ENCODE data around the gene ADAM29. TPM values are rescaled to one million over a fixed set of nuclear protein-coding genes. Genes with fewer than 3 reads are reported as not detected.

The ADAM29 gene
- total RNA-seq, 1 donor from 2014 or later, result not detected

DNA sequence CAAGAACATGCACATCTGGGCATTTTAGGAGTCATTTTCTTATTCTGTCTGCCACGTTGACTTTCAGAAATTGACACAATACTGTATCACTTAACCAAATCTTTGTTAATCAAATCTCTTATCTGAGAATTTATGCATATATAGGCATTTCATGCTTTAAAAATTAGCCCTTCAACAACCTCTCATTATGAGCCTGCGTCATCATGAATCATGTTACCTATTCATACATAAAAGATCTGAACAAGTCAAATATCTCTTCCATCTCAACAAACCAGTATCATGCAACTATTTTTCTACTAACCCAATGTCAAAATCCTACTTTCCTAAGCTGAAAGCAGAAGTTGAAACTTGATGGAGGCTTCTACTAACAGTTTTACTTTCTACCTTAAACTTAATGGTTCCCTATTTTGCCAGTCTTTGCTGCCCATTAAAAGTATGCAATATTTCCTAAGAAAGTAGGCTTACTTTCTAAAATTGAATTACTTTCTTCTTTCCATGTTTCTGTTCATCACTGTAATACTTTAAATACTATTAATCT is 1.8 kb downstream of the ADAM29 start:
- no peak for DNase-seq (ENCODE audit: low read depth)
- H3K27me3 ChIP-seq (ENCODE audit: control insufficient read depth, insufficient read depth, low read length), result no peaks in the 10 kb centered on the region
- no peaks in the 10 kb centered on the region for H3K36me3 ChIP-seq (ENCODE audit: control insufficient read depth, insufficient read depth, low read length)
- TF ChIP-seq, protein P1, sequence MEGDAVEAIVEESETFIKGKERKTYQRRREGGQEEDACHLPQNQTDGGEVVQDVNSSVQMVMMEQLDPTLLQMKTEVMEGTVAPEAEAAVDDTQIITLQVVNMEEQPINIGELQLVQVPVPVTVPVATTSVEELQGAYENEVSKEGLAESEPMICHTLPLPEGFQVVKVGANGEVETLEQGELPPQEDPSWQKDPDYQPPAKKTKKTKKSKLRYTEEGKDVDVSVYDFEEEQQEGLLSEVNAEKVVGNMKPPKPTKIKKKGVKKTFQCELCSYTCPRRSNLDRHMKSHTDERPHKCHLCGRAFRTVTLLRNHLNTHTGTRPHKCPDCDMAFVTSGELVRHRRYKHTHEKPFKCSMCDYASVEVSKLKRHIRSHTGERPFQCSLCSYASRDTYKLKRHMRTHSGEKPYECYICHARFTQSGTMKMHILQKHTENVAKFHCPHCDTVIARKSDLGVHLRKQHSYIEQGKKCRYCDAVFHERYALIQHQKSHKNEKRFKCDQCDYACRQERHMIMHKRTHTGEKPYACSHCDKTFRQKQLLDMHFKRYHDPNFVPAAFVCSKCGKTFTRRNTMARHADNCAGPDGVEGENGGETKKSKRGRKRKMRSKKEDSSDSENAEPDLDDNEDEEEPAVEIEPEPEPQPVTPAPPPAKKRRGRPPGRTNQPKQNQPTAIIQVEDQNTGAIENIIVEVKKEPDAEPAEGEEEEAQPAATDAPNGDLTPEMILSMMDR (IDR thresholded peaks at IDR 0.05; ENCODE audit: insufficient read depth, low read length, poor library complexity, severe bottlenecking), result no peak
- no peak overlapping the region for H3K4me3 ChIP-seq (ENCODE audit: low read depth, low read length)

- TF ChIP-seq, protein P1 (IDR thresholded peaks at IDR 0.05; ENCODE audit: insufficient read depth, low read length, poor library complexity, severe bottlenecking), result no peak
- no peaks in the 10 kb centered on the region for H3K27me3 ChIP-seq (ENCODE audit: control insufficient read depth, insufficient read depth, low read length)
- no peaks in the 10 kb centered on the region for H3K36me3 ChIP-seq (ENCODE audit: control insufficient read depth, insufficient read depth, low read length)
- DNase-seq (ENCODE audit: low read depth), result no peak
- no peak overlapping the region for H3K4me3 ChIP-seq (ENCODE audit: low read depth, low read length)
Measured at GRCh38 chr4:174926958-174927357, 8.8 kb downstream of the ADAM29 start.

DNA sequence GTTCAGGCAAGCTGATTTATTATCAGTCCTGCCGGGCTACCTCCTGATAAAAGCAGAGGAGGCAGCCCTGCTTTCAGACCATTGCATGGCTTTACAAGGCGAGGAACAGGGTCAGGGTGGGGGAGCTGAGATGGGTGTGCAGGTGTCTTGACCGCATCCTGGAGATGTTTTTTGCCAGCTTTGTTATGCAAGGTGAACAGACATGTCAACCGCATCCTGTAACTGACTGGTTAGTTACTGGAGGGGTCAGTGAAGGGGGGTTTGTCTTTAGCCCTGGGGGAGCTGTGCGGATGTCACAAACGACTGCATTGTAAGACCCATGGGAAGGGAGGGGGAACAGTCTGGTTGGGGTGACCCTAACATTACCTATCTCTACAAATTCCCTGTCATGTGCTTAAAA is 10.0 kb downstream of the ADAM29 start:
- DNase-seq (ENCODE audit: low read depth), result no peak
- no peak overlapping the region for H3K4me3 ChIP-seq (ENCODE audit: low read depth, low read length)

GRCh38 chr4:174928575-174929253 is 10.6 kb downstream of the ADAM29 start:
- DNase-seq (ENCODE audit: low read depth), result no peak

More for the DNA sequence above, 10.0 kb downstream of the ADAM29 start:
- TF ChIP-seq, protein P1 (IDR thresholded peaks at IDR 0.05; ENCODE audit: insufficient read depth, low read length, poor library complexity, severe bottlenecking), result no peak
- Histone ChIP-seq H3K27me3 (ENCODE audit: control insufficient read depth, insufficient read depth, low read length) (no peaks in the 10 kb centered on the region), H3K36me3 (ENCODE audit: control insufficient read depth, insufficient read depth, low read length) (no peaks in the 10 kb centered on the region)

DNA sequence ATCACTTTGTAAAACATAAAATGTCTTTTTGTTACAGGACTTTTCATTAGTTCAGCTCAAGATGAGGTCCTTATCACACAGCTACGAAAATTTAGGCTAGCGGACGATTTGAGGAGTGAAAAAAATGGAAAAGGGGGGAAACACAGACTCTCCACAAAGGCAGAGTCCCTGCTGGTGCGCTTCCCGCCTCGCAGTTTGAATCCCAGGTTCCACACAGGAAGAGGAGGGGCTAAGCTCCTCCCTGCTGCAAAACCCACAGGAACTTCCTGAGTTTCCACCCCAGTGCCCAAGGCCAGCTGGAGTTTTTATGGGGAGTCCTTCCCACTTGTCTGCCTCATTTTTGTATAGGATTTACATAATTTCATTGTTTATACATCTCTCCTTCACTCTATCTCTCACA is 11.2 kb downstream of the ADAM29 start:
- no peaks in the 10 kb centered on the region for H3K27me3 ChIP-seq (ENCODE audit: control insufficient read depth, insufficient read depth, low read length)
- TF ChIP-seq, protein P1 (IDR thresholded peaks at IDR 0.05; ENCODE audit: insufficient read depth, low read length, poor library complexity, severe bottlenecking), result no peak
- no peak for DNase-seq (ENCODE audit: low read depth)
- H3K36me3 ChIP-seq (ENCODE audit: control insufficient read depth, insufficient read depth, low read length), result no peaks in the 10 kb centered on the region
- H3K4me3 ChIP-seq (ENCODE audit: low read depth, low read length), result no peak overlapping the region

More at GRCh38 chr4:174928575-174929253, 10.6 kb downstream of the ADAM29 start:
- TF ChIP-seq, protein P1 (IDR thresholded peaks at IDR 0.05; ENCODE audit: insufficient read depth, low read length, poor library complexity, severe bottlenecking), result no peak
- Histone ChIP-seq H3K36me3 (ENCODE audit: control insufficient read depth, insufficient read depth, low read length) (no peaks in the 10 kb centered on the region), H3K27me3 (ENCODE audit: control insufficient read depth, insufficient read depth, low read length) (no peaks in the 10 kb centered on the region), H3K4me3 (ENCODE audit: low read depth, low read length) (no peak overlapping the region)

DNA sequence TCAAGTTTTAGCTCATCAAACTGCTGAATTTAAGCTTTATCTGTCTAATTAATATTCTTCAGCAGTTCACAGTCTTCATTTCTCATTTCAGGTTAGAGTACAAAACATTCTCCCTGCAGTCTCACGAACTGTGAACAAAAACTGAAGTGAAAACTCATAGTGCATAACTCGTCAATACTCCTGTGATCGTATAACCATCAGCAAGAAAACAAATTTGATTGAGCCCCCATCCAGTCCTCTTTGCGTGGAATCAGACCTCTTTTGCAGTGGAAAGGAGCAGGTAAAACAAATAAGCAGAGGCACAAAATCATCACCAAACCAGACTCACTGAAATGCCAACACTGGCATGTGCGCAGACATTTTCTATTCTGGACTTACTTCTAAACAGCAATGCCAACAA is 12.7 kb downstream of the ADAM29 start:
- DNase-seq (ENCODE audit: low read depth), result no peak
- H3K27me3 ChIP-seq (ENCODE audit: control insufficient read depth, insufficient read depth, low read length), result no peaks in the 10 kb centered on the region
- TF ChIP-seq, protein P1 (IDR thresholded peaks at IDR 0.05; ENCODE audit: insufficient read depth, low read length, poor library complexity, severe bottlenecking), result no peak
- no peaks in the 10 kb centered on the region for H3K36me3 ChIP-seq (ENCODE audit: control insufficient read depth, insufficient read depth, low read length)
- no peak overlapping the region for H3K4me3 ChIP-seq (ENCODE audit: low read depth, low read length)

Measured in kidney epithelial cell (primary cell).